K562 (cell line): Measurements from ENCODE around the gene PFKP. TPM values are rescaled to one million over a fixed set of nuclear protein-coding genes. Genes with fewer than 3 reads are reported as not detected.
A peak's percentile ranks its signal among the peaks of the same experiment; 100 is the strongest.

ENCODE experiments used
- ATAC-seq: fragments of 200-7000 bp; cut with Tn5 transposase; 3 replicates; pipeline ENCODE4 v1.9.1; 2020; ENCODE audit warnings: moderate library complexity
- BruUV-seq: library from RNA; stranded (reverse); fragments of 400-500 nt; replicated peaks from 2 replicates; lab custom pipeline; 2021; lab: Mats Ljungman, UMichigan
- CTCF ChIA-PET: fragments of 300-600 bp; formaldehyde crosslinking; extraction: SDS; loops from one replicate; lab custom pipeline; 2021; ENCODE audit warnings: low intra/inter-chr PET ratio; lab: Yijun Ruan, JAX
- POLR2A ChIA-PET: fragments of 300-600, 350-650 bp; sonication (Branson Sonifier 250); formaldehyde crosslinking; extraction: SDS; loops from one replicate; lab custom pipeline; 2021; ENCODE audit warnings: antibody characterized with exemption, inconsistent platforms; lab: Yijun Ruan, JAX
- DNase-seq, 4 experiments: peaks; one replicate each; pipeline versions ENCODE4 v3.0.0 to v3.0.0-alpha.2; 2011 to 2018; ENCODE audit warnings: low spot score in 3 of 4, mixed read lengths in 3 of 4; ENCODE audit errors: extremely low read depth in 1 of 4
- FAIRE-seq: peaks from 2 replicates; lab custom pipeline; 2011; peaks lifted over from hg19 to GRCh38; lab: Jason Lieb, UNC
- H2AFZ ChIP-seq: 2 replicates; pipeline ENCODE4 v1.6.0; 2011; ENCODE audit warnings: low read depth, low read length, control low read depth, inconsistent platforms
- H3K27ac ChIP-seq: fragments of 200-600 bp; 3 replicates; pipeline ENCODE4 v1.8.0; 2011; ENCODE audit warnings: low read depth, mild to moderate bottlenecking, control low read depth, inconsistent platforms, low read length, moderate library complexity, mixed read lengths; ENCODE audit errors: extremely low read depth
- H3K27me3 ChIP-seq, 2 experiments: fragments of 300-600 bp in 1 of 2; 2 replicates in 1 of 2; 3 replicates in 1 of 2; pipeline versions ENCODE4 v1.6.0 to v1.8.0; 2011; ENCODE audit warnings: inconsistent platforms in 2 of 2, low read length in 2 of 2, mild to moderate bottlenecking in 1 of 2, mixed read lengths in 1 of 2, moderate library complexity in 1 of 2; ENCODE audit not compliant: control insufficient read depth in 2 of 2, insufficient read depth in 2 of 2
- H3K36me3 ChIP-seq: fragments of 300-600 bp; 3 replicates; pipeline ENCODE4 v1.8.0; 2011; ENCODE audit warnings: mild to moderate bottlenecking, low read length, inconsistent platforms; ENCODE audit not compliant: control insufficient read depth, insufficient read depth
- H3K4me1 ChIP-seq, 2 experiments: fragments of 200-600 bp in 1 of 2; replicated peaks in 1 of 2; 2 replicates in 1 of 2; 3 replicates in 1 of 2; pipeline versions ENCODE4 v1.5.1 to v1.8.0; 2011; ENCODE audit warnings: inconsistent platforms in 2 of 2, low read length in 2 of 2, mild to moderate bottlenecking in 1 of 2, mixed read lengths in 1 of 2, moderate library complexity in 1 of 2; ENCODE audit not compliant: control insufficient read depth in 2 of 2, insufficient read depth in 2 of 2
- H3K4me2 ChIP-seq: 2 replicates; pipeline ENCODE4 v1.6.1; 2011; ENCODE audit warnings: low read length, control low read depth, inconsistent platforms, mixed read lengths; ENCODE audit not compliant: insufficient read depth
- H3K4me3 ChIP-seq: fragments of 200-600 bp; sonication (generic), shearing (Covaris generic); 2 replicates; pipeline ENCODE4 v1.5.1; 2016; ENCODE audit warnings: control low read depth, inconsistent platforms
- H3K79me2 ChIP-seq: fragments of 200-600 bp; 3 replicates; pipeline ENCODE4 v1.8.0; 2011; ENCODE audit warnings: low read length, inconsistent platforms; ENCODE audit not compliant: control insufficient read depth, insufficient read depth
- H3K9ac ChIP-seq, 2 experiments: 2 replicates each; pipeline versions ENCODE4 v1.6.0 to v1.6.1; 2011; ENCODE audit warnings: low read depth in 2 of 2, low read length in 2 of 2, control low read depth in 1 of 2, inconsistent platforms in 1 of 2, mild to moderate bottlenecking in 1 of 2, mixed read lengths in 1 of 2; ENCODE audit not compliant: insufficient read depth in 1 of 2
- H3K9me1 ChIP-seq: one replicate; pipeline ENCODE4 v1.6.0; 2011; ENCODE audit warnings: inconsistent platforms, mild to moderate bottlenecking, low read length, moderate library complexity; ENCODE audit not compliant: control insufficient read depth, insufficient read depth
- H3K9me3 ChIP-seq: replicated peaks from 2 replicates; pipeline ENCODE4 v1.5.1; 2011; ENCODE audit warnings: low read depth, low read length, inconsistent platforms; ENCODE audit not compliant: control insufficient read depth, insufficient read depth
- H4K20me1 ChIP-seq: replicated peaks from 2 replicates; pipeline ENCODE4 v1.6.1; 2011; ENCODE audit warnings: low read length, inconsistent platforms, mixed read lengths; ENCODE audit not compliant: control insufficient read depth, insufficient read depth
- CCNT2 ChIP-seq: IDR thresholded peaks from 2 replicates; pipeline ENCODE4 v1.6.1; 2011; ENCODE audit warnings: borderline replicate concordance, low read depth, mild to moderate bottlenecking, moderate library complexity, mixed read lengths, low read length; ENCODE audit not compliant: insufficient read length; ENCODE audit errors: extremely low read depth
- ETV6 ChIP-seq, 3 experiments: fragments of 150-350 bp in 1 of 3; sonication (generic) in 1 of 3; formaldehyde crosslinking in 1 of 3; IDR thresholded peaks; 2 replicates each; pipeline versions ENCODE4 v1.6.1 to v1.8.0; 2014 to 2022; ENCODE audit warnings: borderline replicate concordance in 2 of 3, low read depth in 2 of 3, antibody characterized with exemption in 1 of 3, low read length in 1 of 3, mild to moderate bottlenecking in 1 of 3, missing genetic modification reagents in 1 of 3
- POLR2A ChIP-seq: fragments of 450-650 bp; conservative IDR thresholded peaks from 2 replicates; pipeline ENCODE4 v1.6.1; 2016
- POLR2AphosphoS2 ChIP-seq: IDR thresholded peaks from 2 replicates; pipeline ENCODE4 v1.6.1; 2012; ENCODE audit warnings: low read length, improper control_type of control experiment
- SNRNP70 ChIP-seq: fragments of 200-400 bp; formaldehyde crosslinking; optimal IDR thresholded peaks from 2 replicates; pipeline ENCODE3; 2017; ENCODE audit warnings: low read depth, low read length
- TCF7L2 ChIP-seq: fragments of 150-350 bp; IDR thresholded peaks from 2 replicates; pipeline ENCODE4 v1.6.1; 2016; ENCODE audit warnings: low read depth, mild to moderate bottlenecking, low read length, moderate library complexity
- ZFX ChIP-seq: sonication (generic); formaldehyde crosslinking; IDR thresholded peaks from 2 replicates; pipeline ENCODE4 v1.8.0; 2022; ENCODE audit warnings: mild to moderate bottlenecking, missing genetic modification reagents, moderate library complexity
- WGBS: fragments of 100-300 bp; shearing (Covaris generic); methylation state at CpG from one replicate; pipeline ENCODE4 v1.1.6; 2016; ENCODE audit warnings: low coverage, mixed read lengths; ENCODE audit not compliant: insufficient coverage; ENCODE audit errors: missing lambda C conversion rate; 5-methylcytosine and 5-hydroxymethylcytosine counted together
- in situ Hi-C: fragments of 300-500 bp; cut with MboI; formaldehyde crosslinking; loops from 4 replicates; pipeline ENCODE4 v1.15.0; 2018; ENCODE audit warnings: inconsistent platforms, mixed read lengths
- intact Hi-C: fragments of 100-400 bp; cut with micrococcal nuclease; formaldehyde crosslinking; loops from 2 replicates; pipeline ENCODE4 v1.14.2; 2022
- polyA plus RNA-seq, 8 experiments: library from polyadenylated mRNA; depleted of rRNA in 4 of 8; stranded (reverse) in 5 of 8; unstranded in 3 of 8; fragments of >200 nt; fragmentation: Nextera tagmentation in 2 of 8; fragmentation: Illumina TruSeq in 1 of 8; extraction: Ambion mirVana in 2 of 8; extraction: Trizol in 1 of 8; gene quantifications; 2 replicates each; pipeline versions ENCODE4 v1.2.1 to v1.2.3, GENCODE V29; 2011 to 2014; ENCODE audit warnings: inconsistent platforms in 1 of 8, missing spikeins in 1 of 8
- total RNA-seq, 7 experiments: library from RNA; depleted of rRNA in 6 of 7; stranded (reverse); fragments of >200 nt in 6 of 7; fragmentation: Illumina TruSeq in 2 of 7; extraction: Trizol in 2 of 7; gene quantifications; 2 replicates each; pipeline versions ENCODE4 v1.2.1 to v1.2.3, GENCODE V29; 2011 to 2021; ENCODE audit warnings: low replicate concordance in 1 of 7
- TF ChIP-seq, protein P1 (sequence below), 3 experiments: IDR thresholded peaks in 2 of 3; conservative IDR thresholded peaks in 1 of 3; 2 replicates each; pipeline ENCODE4 v1.5.1; 2011 to 2012; ENCODE audit warnings: low read length in 3 of 3, mild to moderate bottlenecking in 3 of 3, control low read depth in 2 of 3, improper control_type of control experiment in 1 of 3, inconsistent platforms in 1 of 3, low read depth in 1 of 3, mixed read lengths in 1 of 3, moderate library complexity in 1 of 3; ENCODE audit not compliant: insufficient read depth in 2 of 3
- TF ChIP-seq, protein P2 (sequence below): sonication (generic); formaldehyde crosslinking; IDR thresholded peaks from 2 replicates; pipeline ENCODE4 v1.8.1; 2023; ENCODE audit warnings: mild to moderate bottlenecking, missing genetic modification reagents

PFKP gene
- total and polyA plus RNA-seq, 9 of the 15 experiments (the other 6 are each of a cell fraction or from before 2014, with no cell fraction given) = 23.5 to 116 (median 62.1) TPM

DNA sequence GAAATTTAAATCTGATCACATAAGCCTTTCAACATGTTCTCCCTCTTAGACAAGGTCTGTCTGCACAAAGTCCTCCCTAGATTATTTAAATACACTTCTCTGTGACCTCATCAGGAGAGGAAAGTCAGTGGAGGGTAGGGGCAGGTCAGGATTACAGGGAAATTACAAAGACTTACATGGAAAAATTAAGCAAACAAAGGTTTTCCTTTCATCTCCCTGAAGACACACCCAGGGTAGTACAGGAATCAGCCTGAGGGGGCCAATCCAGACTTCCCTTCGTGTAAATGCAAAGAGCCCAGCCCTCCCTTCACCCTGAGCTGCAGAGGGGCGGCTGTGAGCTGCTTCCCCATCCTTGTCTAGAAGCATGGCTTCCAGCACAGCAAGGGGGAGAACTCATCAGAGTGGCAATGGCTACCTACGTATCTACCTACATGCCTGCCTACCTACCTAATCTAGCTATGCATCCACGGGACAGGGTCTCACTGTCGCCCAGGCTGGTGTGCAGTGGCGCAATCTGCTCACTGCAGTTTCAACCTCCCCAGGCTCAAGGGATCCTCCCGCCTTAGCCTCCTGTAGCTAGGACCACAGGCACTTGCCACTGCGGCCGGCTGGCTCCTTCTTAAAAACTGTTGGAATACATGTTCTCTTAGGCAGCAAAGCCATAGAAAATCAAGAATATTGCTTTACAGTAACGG, 72.0 kb downstream of the PFKP start:
- no peaks in the 10 kb centered on the region for H4K20me1 ChIP-seq
- 0 out of 2 replicates have a peak, but pooled peaks have one; percentile 31 for TF ChIP-seq POLR2AphosphoS2
- 0 out of 2 replicates have a peak, but pooled peaks have one; percentile 33 for TF ChIP-seq POLR2A
- no peak for TF ChIP-seq ZFX (CRISPR knock-in tag)
- TF ChIP-seq, all 486 proteins: peak for 2
- POLR2A ChIA-PET = interaction anchor here (1.2 kb wide), 1 partner anchor 44 kb away, joined by 3 read pairs; no protein-coding TSS in a partner anchor
- WGBS = 86% methylated on average over 10 of the region's 10 CpGs
- H3K9me3 ChIP-seq = no peaks in the 10 kb centered on the region
- H3K9ac ChIP-seq = no peak overlapping the region
- ATAC-seq (peak; percentile 29; the same call in 1 of the 3 replicates), DNase-seq (no peak), FAIRE-seq (no peak)
- no peaks in the 10 kb centered on the region for H3K79me2 ChIP-seq
- no peak overlapping the region for H3K27ac ChIP-seq
- peaks cover 99% of the 10 kb centered on the region for H3K36me3 ChIP-seq
- H3K4me2 ChIP-seq = no peak overlapping the region
- in situ Hi-C loops (no loop called here), intact Hi-C loops (no loop called here)
- H2AFZ ChIP-seq = no peak overlapping the region
- H3K4me3 ChIP-seq = no peak overlapping the region
- CTCF ChIA-PET = no interaction called here
- H3K27me3 ChIP-seq = no peaks in the 10 kb centered on the region
- no peaks in the 10 kb centered on the region for H3K9me1 ChIP-seq
- BruUV-seq = no TSS peak
- H3K4me1 ChIP-seq = peaks cover 0 to 4% of the 10 kb centered on the region in 2 experiments; a peak in 1 of 5 replicates

DNA sequence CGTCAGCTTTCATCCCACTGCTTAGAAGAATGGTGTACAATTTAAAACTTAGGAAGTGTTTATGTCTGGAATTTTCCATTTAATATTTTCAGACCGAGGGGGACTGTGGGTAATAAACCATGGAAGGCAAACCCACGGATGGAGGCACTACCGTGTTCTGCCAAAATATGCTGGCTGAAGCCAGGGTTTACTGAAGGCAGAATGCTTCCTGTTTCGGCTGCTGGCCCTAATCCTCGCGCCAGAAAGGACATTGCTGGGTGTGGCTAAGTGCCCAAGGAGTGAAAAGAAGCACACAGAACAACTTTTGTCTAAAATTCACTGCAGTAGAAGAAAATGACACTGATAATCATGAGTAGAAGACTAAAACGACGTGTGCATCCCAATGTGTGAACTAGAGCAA, 72.9 kb downstream of the PFKP start:
- ChIA-PET CTCF (no interaction called here), POLR2A (no interaction called here)
- H3K36me3 ChIP-seq = peaks cover 98% of the 10 kb centered on the region
- peaks cover 0 to 4% of the 10 kb centered on the region in 2 experiments; a peak in 1 of 5 replicates for H3K4me1 ChIP-seq
- no peaks in the 10 kb centered on the region for H3K27me3 ChIP-seq
- in situ Hi-C loops (no loop called here), intact Hi-C loops (no loop called here)
- H3K9ac ChIP-seq = no peak overlapping the region
- ATAC-seq = no peak
- FAIRE-seq = no peak
- no peak overlapping the region for H2AFZ ChIP-seq
- H3K27ac ChIP-seq = no peak overlapping the region
- H3K9me3 ChIP-seq = no peaks in the 10 kb centered on the region
- H3K4me2 ChIP-seq = no peak overlapping the region
- H4K20me1 ChIP-seq = no peaks in the 10 kb centered on the region
- 90% methylated on average over 9 of the region's 9 CpGs for WGBS
- no peaks in the 10 kb centered on the region for H3K9me1 ChIP-seq
- no peak for DNase-seq
- no peaks in the 10 kb centered on the region for H3K79me2 ChIP-seq
- no peak overlapping the region for H3K4me3 ChIP-seq
- BruUV-seq = no TSS peak
- TF ChIP-seq, protein P1, sequence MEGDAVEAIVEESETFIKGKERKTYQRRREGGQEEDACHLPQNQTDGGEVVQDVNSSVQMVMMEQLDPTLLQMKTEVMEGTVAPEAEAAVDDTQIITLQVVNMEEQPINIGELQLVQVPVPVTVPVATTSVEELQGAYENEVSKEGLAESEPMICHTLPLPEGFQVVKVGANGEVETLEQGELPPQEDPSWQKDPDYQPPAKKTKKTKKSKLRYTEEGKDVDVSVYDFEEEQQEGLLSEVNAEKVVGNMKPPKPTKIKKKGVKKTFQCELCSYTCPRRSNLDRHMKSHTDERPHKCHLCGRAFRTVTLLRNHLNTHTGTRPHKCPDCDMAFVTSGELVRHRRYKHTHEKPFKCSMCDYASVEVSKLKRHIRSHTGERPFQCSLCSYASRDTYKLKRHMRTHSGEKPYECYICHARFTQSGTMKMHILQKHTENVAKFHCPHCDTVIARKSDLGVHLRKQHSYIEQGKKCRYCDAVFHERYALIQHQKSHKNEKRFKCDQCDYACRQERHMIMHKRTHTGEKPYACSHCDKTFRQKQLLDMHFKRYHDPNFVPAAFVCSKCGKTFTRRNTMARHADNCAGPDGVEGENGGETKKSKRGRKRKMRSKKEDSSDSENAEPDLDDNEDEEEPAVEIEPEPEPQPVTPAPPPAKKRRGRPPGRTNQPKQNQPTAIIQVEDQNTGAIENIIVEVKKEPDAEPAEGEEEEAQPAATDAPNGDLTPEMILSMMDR (IDR thresholded peaks at IDR 0.05 in 2 of 3, conservative IDR thresholded peaks at IDR 0.05 in 1 of 3; ENCODE audit: insufficient read depth in 2 of 3, low read depth in 1 of 3, low read length in 3 of 3) = no peak
- TF ChIP-seq SNRNP70 = no peak
- TF ChIP-seq CCNT2 = no peak
- TF ChIP-seq, protein P2, sequence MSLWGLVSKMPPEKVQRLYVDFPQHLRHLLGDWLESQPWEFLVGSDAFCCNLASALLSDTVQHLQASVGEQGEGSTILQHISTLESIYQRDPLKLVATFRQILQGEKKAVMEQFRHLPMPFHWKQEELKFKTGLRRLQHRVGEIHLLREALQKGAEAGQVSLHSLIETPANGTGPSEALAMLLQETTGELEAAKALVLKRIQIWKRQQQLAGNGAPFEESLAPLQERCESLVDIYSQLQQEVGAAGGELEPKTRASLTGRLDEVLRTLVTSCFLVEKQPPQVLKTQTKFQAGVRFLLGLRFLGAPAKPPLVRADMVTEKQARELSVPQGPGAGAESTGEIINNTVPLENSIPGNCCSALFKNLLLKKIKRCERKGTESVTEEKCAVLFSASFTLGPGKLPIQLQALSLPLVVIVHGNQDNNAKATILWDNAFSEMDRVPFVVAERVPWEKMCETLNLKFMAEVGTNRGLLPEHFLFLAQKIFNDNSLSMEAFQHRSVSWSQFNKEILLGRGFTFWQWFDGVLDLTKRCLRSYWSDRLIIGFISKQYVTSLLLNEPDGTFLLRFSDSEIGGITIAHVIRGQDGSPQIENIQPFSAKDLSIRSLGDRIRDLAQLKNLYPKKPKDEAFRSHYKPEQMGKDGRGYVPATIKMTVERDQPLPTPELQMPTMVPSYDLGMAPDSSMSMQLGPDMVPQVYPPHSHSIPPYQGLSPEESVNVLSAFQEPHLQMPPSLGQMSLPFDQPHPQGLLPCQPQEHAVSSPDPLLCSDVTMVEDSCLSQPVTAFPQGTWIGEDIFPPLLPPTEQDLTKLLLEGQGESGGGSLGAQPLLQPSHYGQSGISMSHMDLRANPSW (CRISPR knock-in tag) = no peak
- no peak for TF ChIP-seq ETV6 (IDR thresholded peaks at IDR 0.05; ENCODE audit: borderline replicate concordance in 1 of 2, low read depth in 2 of 2, low read length in 1 of 2)
- no peak for TF ChIP-seq ETV6 (CRISPR knock-in tag; IDR thresholded peaks at IDR 0.05; ENCODE audit: borderline replicate concordance)
- no peak for TF ChIP-seq TCF7L2
- 0 out of 2 replicates have a peak, but pooled peaks have one; percentile 3 for TF ChIP-seq POLR2AphosphoS2
